Testis (tissue), 3 donors: ENCODE data around the gene ICAM2. TPM values are rescaled to one million over a fixed set of nuclear protein-coding genes. Genes with fewer than 3 reads are reported as not detected.

Experiments
- DNase-seq: peaks from one replicate; pipeline ENCODE4 v3.0.0-alpha.2; 2019
- H3K27ac ChIP-seq, 2 donors: fragments of 200-600 bp; sonication (generic); one replicate each; pipeline ENCODE4 v1.5.1; 2019
- H3K27me3 ChIP-seq: fragments of 200-600 bp; sonication (generic); one replicate; pipeline ENCODE4 v1.5.1; 2019
- H3K36me3 ChIP-seq: fragments of 200-600 bp; sonication (generic); one replicate; pipeline ENCODE4 v1.5.1; 2017; ENCODE audit warnings: low read depth; ENCODE audit errors: missing control alignments
- H3K4me1 ChIP-seq: fragments of 200-600 bp; sonication (generic); one replicate; pipeline ENCODE4 v1.5.1; 2019
- H3K4me3 ChIP-seq, 2 donors: fragments of 200-600 bp; sonication (generic); one replicate each; pipeline ENCODE4 v1.5.1; 2017 to 2019
- H3K9me3 ChIP-seq: fragments of 200-600 bp; sonication (generic); one replicate; pipeline ENCODE4 v1.5.1; 2017
- CTCF ChIP-seq, 3 experiments: fragments of 450-650 bp in 2 of 3; fragments of 200-600 bp in 1 of 3; sonication (generic) in 1 of 3; IDR thresholded peaks; one replicate each; pipeline ENCODE4 v1.5.1; 2016 to 2019; ENCODE audit warnings: antibody characterized with exemption in 3 of 3, mild to moderate bottlenecking in 2 of 3, moderate library complexity in 1 of 3
- POLR2A ChIP-seq: fragments of 450-650 bp; IDR thresholded peaks from one replicate; pipeline ENCODE4 v1.6.1; 2017; ENCODE audit warnings: antibody characterized with exemption, mild to moderate bottlenecking, moderate library complexity
- WGBS, 2 donors: methylation state at CpG; one replicate each; pipeline ENCODE4 v1.1.5; 2018; 5-methylcytosine and 5-hydroxymethylcytosine counted together
- intact Hi-C: fragments of 100-400 bp; cut with DNase I; formaldehyde crosslinking; loops from one replicate; pipeline ENCODE4 v1.15.1; 2023; ENCODE audit warnings: low total_unique reads
- polyA plus RNA-seq: library from polyadenylated mRNA; stranded (reverse); fragments of 350-450 nt; fragmentation: Illumina TruSeq; extraction: RNeasy Lipid Tissue Mini Kit (QIAGEN cat#74804); gene quantifications from one replicate; pipeline ENCODE4 v1.2.3, GENCODE V29; 2014; ENCODE audit warnings: low read depth, low replicate concordance; ENCODE audit not compliant: insufficient read depth
- total RNA-seq, 2 donors: library from RNA; depleted of rRNA; stranded (reverse); fragments of >200 nt; gene quantifications; one replicate each; pipeline ENCODE4 v1.2.3, GENCODE V29; 2016

ICAM2 gene
- total and polyA plus RNA-seq, 3 donors from 2014 or later = 5.2 to 12.1 (median 11.3) TPM

- no peaks in the 10 kb centered on the region for H3K9me3 ChIP-seq
- 82 to 83% methylated on average over 1 of the region's 1 CpG for WGBS, 2 donors
- intact Hi-C loops = no loop called here
- no peak overlapping the region for H3K4me3 ChIP-seq
- no peaks in the 10 kb centered on the region for H3K36me3 ChIP-seq
- H3K27ac ChIP-seq = no peak overlapping the region
- TF ChIP-seq CTCF (IDR thresholded peaks at IDR 0.05) (no peak), POLR2A (no peak)
- no peaks in the 10 kb centered on the region for H3K4me1 ChIP-seq
- H3K27me3 ChIP-seq = no peaks in the 10 kb centered on the region
- DNase-seq = no peak
These were observed 30.7 kb upstream of the ICAM2 start for GRCh38 chr17:64051153-64051552.

GRCh38 chr17:64048805-64049204, 28.4 kb upstream of the ICAM2 start:
- Histone ChIP-seq H3K27ac (no peak overlapping the region), H3K9me3 (no peaks in the 10 kb centered on the region), H3K27me3 (no peaks in the 10 kb centered on the region), H3K4me3 (no peak overlapping the region), H3K4me1 (peaks cover under 1% of the 10 kb centered on the region), H3K36me3 (no peaks in the 10 kb centered on the region)
- DNase-seq = no peak
- intact Hi-C loops = no loop called here
- no peak for TF ChIP-seq POLR2A
- no peak for TF ChIP-seq CTCF (IDR thresholded peaks at IDR 0.05)
- WGBS, 2 donors = 85 to 90% methylated on average over 4 to 9 of the region's 9 CpGs

GRCh38 chr17:64045176-64045575, 24.7 kb upstream of the ICAM2 start:
- no peaks in the 10 kb centered on the region for H3K9me3 ChIP-seq
- TF ChIP-seq CTCF (IDR thresholded peaks at IDR 0.05) (no peak), POLR2A (no peak)
- H3K4me1 ChIP-seq = peaks cover 8% of the 10 kb centered on the region
- H3K4me3 ChIP-seq = no peak overlapping the region
- WGBS, 2 donors = 86% methylated on average over 9 to 13 of the region's 13 CpGs
- DNase-seq = no peak
- no peaks in the 10 kb centered on the region for H3K27me3 ChIP-seq
- intact Hi-C loops = no loop called here
- H3K36me3 ChIP-seq = no peaks in the 10 kb centered on the region
- H3K27ac ChIP-seq = no peak overlapping the region

GRCh38 chr17:64042700-64043485, 22.5 kb upstream of the ICAM2 start:
- DNase-seq = peak; percentile 29

More at GRCh38 chr17:64042700-64043485, 22.5 kb upstream of the ICAM2 start:
- H3K36me3 ChIP-seq = no peaks in the 10 kb centered on the region
- H3K9me3 ChIP-seq = no peaks in the 10 kb centered on the region
- TF ChIP-seq CTCF (IDR thresholded peaks at IDR 0.05) = no peak
- TF ChIP-seq POLR2A = no peak
- H3K27ac ChIP-seq = no peak overlapping the region
- H3K27me3 ChIP-seq = no peaks in the 10 kb centered on the region
- H3K4me1 ChIP-seq = peaks cover 11% of the 10 kb centered on the region
- WGBS, 2 donors = 29 to 48% methylated on average over 3 to 12 of the region's 12 CpGs
- intact Hi-C loops = no loop called here
- H3K4me3 ChIP-seq = no peak overlapping the region
